Sigmoid colon (tissue), 4 donors: ENCODE data around the gene ABHD15.

Source experiments
- CTCF ChIP-seq, 4 experiments: fragments of 450-650 bp in 3 of 4; fragments of 200-600 bp in 1 of 4; IDR thresholded peaks; one replicate each; pipeline ENCODE4 v1.5.1; 2016 to 2019; ENCODE audit warnings: antibody characterized with exemption in 4 of 4, mild to moderate bottlenecking in 3 of 4, moderate library complexity in 2 of 4
- POLR2A ChIP-seq, 2 donors: fragments of 450-650 bp; IDR thresholded peaks; one replicate each; pipeline ENCODE4 v1.6.1; 2016; ENCODE audit warnings: antibody characterized with exemption in 2 of 2, mild to moderate bottlenecking in 2 of 2, moderate library complexity in 2 of 2
- POLR2AphosphoS5 ChIP-seq, 4 donors: sonication (generic); formaldehyde crosslinking; IDR thresholded peaks; one replicate each; pipeline ENCODE4 v1.6.1; 2017; ENCODE audit warnings: antibody characterized with exemption in 4 of 4

- peak; percentile 93 to 99 (median 97) for TF ChIP-seq CTCF (IDR thresholded peaks at IDR 0.05)
- TF ChIP-seq POLR2A (IDR thresholded peaks at IDR 0.05) = peak in 1 of 2 donors; percentile 39
- peak in 3 of 4 donors; percentile 27 to 44 (median 39) for TF ChIP-seq POLR2AphosphoS5 (IDR thresholded peaks at IDR 0.05)
Measured at GRCh38 chr17:29591737-29592608, 25.1 kb upstream of the ABHD15 start.
